GM19397 (cell line): ENCODE results near the gene TMEM45B.
"Not testable (repeated sequence)": the region's sequence is repeated elsewhere in the genome, so short reads cannot be mapped to it uniquely, and the experiment has no call there.

Source experiments
- ATAC-seq: cut with Tn5 transposase; IDR thresholded peaks from one replicate; pipeline ENCODE4 v1.9.1; 2021; ENCODE audit warnings: mild to moderate bottlenecking, moderate library complexity; ENCODE audit not compliant: unreplicated experiment

TMEM45B gene

DNA sequence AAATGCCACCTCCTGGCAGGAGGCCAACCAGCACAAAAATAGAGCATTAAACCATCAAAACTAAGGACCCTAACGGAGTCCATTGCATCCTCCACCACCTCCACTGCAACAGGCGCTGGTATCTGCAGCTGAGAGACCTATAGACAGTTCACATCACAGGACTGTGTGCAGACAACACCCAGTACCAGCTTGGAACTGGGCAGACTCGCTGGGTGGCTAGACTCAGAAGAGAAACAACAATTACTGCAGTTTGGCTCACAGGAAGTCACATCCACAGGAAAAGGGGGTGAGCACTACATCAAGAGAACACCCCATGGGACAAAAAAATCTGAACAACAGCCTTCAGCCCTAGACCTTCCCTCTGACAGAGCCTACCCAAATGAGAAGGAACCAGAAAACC is 11.6 kb upstream of the TMEM45B start:
- ATAC-seq: no peak

DNA sequence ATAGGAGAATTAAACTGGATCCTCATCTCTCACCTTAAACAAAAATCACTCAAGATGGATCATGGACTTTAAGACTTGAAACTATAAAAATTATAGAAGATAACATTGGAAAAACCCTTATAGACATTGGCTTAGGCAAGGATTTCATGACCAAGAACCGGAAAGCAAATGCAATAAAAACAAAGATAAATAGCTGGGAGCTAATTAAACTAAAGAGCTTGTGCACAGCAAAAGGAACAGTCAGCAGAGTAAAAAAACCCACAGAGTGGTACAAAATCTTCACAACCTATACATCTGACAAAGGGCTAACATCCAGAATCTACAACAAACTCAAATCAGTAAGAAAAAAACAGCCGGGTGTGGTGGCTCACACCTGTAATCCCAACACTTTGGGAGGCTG is 7.4 kb upstream of the TMEM45B start:
- ATAC-seq: not testable (repeated sequence)

DNA sequence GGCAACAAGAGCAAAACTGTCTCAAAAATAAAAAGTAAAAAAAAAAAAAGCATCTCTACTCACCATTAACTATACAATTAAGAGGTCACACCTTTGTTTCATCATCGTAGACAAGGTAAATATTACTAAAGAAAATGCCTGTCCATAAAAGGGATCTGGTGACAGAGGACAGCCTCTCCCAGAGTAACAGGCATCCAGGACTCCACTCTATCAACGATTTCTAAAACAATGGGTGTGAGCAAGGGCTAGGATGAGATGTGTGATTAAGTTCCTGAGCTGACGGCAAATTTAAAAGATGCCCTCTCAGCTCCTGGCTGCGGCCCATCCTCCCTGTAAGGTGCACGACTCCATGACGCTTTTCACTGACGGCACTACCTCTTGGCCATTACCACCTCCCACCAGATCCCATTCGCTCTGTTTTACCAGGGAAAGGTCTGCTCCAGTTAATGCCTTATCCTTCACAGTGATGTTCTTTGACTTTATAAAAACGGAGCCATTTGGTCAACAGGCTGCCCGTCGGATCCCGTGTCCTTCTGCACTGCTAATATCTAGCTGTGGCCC is 2.3 kb upstream of the TMEM45B start:
- no peak for ATAC-seq

DNA sequence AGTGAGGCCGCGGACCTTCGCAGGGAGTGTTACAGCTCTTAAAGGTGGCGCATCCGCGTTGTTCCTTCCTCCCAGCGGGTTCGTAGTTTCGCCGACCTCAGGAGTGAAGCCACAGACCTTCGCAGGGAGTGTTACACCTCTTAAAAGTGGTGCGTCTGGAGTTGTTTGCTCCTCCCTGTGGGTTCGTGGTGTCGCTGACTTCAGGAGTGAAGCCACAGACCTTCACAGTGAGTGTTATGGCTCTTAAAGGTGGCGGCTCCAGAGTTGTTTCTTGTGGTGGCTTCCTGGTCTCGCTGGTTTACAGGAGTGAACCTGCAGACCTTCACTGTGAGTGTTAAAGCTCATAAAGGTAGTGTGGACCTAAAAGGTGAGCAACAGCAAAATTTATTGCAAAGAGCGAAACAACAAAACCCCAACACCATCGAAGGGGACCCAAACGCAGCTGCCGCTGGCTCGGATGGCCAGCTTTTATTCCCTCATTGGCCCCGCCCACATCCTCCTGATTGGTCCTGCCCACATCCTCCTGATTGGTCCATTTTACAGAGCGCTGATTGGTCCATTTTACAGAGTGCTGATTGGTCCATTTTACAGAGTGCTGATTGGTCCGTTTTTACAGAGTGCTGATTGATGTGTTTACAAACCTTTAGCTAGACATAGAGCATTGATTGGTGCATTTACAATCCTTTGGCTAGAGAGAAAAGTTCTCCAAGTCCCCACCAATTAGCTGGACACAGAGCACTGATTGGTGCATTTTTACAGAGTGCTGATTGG is 1.2 kb upstream of the TMEM45B start:
- no peak for ATAC-seq

DNA sequence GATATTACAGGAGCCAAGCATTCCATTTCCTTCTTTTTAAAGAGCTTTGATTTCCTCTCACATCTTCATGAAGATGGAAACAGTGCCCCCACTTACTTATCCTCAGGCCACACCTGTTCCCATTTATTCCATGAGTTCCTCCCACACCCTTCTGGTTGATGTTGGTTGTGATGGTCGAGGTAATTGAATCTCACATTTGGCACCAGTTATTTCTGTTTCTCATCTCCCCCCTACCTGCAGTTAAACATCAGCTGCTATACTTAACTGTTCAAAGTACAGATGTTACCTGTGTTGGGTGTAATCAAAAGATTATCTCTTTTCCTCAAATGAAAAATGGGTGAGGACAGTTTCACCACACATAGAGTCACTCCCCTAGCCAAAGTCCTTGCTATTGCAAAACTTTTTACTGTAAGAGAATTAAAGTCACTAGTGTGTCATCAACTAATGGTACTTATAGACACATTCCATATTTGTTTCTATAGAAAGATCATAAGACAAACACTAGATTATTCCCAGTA is 1.9 kb downstream of the TMEM45B start:
- ATAC-seq: no peak

DNA sequence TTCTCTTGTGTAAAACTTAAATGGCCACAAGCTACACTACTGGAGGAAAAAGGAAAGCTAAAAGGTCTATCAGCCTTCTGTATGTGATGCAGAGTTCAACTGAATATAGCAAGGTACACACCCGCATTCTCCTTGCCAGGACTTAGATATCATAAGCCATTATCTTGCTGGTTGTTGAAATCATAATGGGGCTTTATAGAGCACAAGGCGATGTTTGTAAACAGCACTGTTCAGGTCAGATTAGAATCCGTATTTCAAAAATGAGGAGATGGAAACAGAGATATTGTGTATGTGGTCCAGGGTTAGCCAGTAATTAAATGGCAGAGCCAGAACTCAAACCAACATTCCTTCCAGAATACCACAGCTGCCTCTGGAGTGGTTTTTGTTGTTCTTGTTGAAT is 2.6 kb downstream of the TMEM45B start:
- ATAC-seq: not testable (repeated sequence)

DNA sequence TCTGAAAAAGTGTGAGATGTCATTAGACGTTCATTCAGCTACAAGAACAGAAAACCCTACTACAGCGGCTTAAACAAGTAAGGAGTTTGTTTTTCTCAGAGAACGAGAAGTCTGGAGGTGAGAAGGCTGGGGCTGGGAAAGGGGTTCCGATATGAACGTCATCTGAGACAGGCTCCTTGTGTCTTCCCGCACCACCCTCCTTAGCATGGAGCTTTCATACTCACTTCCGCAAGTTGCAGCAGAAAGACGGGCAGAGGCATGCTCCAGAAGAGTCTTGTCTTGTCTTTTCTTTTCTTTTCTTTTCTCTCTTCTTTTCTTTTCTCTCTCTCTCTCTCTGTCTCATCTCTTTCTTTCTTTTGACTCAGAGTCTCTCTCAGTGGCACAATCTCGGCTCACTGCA is 3.6 kb downstream of the TMEM45B start:
- ATAC-seq: no peak

DNA sequence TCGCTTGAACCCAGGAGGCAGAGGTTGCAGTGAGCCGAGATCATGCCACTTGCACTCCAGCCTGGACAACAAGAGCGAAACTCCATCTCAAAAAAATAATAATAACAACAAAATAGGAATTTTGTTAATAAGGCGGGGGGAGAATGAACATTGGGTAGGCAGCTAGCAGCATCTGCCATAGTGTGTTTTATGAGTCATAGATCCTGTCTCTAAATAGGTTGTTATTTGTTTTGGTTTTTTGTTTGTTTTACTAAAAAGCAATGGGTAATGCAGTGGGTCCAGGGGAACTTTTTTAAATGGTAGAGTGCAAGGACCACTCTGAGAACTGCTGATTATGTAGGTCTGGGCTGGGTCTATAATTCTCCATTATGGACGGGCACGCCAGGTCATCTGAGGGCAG is 4.6 kb downstream of the TMEM45B start:
- ATAC-seq: not testable (repeated sequence)

DNA sequence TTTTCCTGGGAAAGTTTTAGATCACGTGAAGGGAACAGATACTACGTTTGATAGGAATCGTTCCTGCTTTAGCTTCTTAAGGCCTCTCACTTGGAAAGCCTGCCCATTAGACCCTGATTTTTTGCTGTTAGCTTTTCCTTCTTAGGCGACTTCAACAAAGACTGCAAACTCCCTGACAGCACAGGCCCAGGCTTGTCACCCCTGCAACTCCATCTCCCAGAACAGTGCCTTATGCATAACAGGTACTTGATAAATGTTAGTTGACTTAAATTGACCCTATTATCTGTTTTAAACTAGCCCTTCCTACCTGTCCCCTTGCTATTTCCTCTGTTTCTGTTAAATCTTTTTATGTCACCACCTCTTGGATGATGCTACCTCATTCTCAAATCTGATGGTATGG is 7.6 kb downstream of the TMEM45B start:
- ATAC-seq: not testable (repeated sequence)

DNA sequence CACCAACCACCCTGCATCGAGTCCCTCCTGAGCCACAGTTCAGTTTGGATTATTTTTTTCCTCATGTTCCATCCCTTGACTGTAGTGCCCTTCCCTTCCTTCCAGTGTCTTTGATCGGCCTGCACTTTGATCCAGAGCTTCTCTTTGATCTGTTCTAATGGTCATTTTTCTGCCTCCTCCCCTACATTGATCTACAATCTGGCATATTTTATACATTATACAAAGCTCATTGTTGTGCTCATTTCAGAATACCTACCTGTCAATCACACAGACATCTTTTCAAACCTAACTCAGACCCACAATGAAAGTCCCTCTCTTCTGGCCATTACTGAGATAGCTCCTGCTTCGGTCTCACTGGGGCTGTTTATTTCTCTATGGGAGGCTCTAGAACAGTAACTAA is 8.2 kb downstream of the TMEM45B start:
- ATAC-seq: not testable (repeated sequence)

DNA sequence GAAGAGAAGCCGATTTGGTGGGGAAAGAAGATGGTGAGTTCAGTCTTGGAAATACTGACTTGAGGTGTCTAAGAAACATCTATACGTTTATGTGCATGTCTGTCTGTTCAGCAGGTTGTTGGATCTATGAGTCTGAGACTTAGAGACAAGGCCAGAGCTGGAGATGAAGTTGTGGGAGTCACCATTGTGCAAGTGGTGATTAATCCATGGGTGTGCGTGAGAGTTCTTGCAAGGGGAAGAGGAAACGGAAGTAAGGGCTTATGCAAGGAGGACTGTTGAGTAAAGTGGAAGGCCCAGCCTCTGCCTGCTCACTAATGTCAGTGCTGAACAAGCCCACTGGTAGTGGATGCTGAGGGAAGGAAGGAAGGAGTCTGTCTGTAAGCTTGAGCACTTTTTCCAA is 9.7 kb downstream of the TMEM45B start:
- ATAC-seq: no peak

DNA sequence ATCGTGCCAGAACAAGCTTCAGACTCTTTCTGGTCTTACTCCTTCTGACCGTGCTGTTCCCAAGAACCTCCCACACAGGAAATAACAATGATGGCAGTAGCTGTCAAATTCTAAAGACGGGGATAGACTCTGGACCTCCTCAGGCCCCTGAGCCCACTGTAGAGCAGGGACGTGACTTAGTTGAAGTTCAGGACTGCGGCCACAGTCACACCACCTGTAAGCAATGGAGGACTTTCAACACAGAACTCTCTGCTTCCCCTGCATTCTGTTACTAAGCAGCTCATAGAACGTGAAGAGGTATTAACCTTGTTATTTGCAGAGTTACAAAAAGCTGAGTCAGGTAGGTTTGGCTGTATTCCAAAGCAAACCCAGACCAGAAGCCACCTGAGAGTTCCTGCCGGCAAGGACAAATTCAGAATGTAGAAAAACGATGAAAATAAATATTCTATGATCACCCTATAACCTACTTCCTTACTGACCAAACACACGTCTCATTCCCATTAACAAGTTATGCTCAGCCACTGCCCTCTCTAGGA is 12.7 kb downstream of the TMEM45B start:
- ATAC-seq: no peak

DNA sequence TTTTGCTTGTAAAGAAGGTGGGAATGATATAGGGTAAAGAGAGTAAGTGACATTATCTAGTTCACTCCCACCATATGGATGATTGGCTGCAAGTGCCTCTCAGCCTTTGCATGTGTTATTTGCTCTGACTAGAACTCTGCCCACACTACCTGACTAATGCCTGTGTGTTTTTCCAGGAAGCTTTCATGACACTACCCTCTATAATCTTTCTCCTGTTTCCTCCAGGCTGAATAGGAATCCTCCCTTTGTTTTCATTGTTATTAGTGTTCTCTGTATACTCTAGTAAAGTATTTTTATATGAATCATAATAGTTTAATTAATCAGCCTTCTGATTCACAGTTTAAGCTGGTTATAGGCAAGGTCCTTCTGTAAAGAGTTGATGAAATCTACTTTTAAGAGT is 13.8 kb downstream of the TMEM45B start:
- not testable (repeated sequence) for ATAC-seq

DNA sequence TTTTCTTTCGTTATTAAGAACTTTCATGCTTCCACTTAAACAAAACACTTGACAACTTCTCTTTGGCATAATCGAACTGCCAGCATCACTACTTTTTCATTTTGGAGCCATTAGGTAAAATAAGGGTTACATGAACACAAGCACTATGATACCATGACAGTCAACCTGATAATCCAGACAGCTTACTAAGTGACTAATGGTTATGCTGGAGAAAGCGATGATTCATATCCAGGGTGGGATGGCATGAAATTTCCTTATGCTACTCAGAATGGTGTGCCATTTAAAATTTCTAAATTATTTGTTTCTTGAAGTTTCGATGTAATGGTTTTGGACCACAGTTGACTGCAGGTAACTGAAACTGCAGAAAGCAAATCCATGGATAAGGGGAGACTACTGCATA is 15.6 kb downstream of the TMEM45B start:
- ATAC-seq: not testable (repeated sequence)

DNA sequence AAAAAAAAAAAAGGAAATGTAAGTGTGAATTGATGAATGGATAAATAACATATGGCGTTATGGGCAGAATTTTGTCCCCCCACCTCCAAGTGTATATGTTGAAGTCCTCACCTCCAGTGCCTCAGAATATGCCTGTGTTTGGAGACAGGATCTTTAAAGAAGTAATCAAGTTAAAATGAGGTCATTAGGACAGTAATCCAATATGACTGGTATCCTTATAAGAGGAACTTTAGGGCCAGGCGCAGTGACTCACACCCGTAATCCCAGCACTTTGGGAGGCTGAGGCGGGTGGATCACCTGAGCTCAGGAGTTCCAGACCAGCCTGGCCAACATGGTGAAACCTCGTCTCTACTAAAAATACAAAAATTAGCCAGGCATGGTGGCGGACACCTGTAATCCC is 17.6 kb downstream of the TMEM45B start:
- not testable (repeated sequence) for ATAC-seq

DNA sequence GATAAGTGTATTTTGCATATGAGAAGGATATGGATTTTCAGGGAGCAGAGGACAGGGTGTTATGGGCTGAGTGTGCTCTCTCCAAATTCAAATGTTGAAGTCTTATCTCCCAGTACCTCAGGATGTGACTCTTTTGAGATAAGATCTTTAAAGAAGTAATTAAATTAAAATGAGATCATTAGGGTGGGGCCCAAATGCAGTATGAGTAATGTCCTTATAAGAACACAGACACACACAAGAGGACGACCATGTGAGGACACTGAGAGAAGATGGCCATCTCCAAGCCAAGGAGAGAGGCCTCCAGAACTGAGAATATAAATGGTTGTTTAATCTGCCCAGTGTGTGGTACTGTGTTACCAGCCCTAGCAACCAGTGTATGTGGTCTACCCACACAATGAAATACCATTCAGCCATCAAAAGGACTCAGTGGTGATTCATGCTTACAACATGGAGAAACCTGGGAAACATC is 20.8 kb downstream of the TMEM45B start:
- not testable (repeated sequence) for ATAC-seq

DNA sequence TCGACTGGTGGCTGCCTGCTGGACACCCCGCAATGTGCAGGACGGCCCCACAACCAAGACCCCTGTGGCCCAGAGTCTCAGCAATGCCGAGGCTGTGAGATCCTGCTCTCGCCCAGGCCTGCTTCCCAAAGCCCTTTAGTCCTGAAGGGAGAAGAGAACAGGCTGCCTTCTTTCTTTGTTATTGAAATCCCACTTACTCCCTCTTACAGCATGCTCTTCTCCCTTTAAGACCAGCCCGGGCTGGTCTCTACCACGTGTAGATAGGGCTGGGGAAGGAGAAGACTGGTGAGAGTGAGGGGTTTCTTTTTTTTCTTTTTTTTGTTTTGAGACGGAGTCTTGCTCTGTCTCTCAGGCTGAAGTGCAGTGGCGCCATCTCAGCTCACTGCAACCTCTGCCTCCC is 21.3 kb downstream of the TMEM45B start:
- no peak for ATAC-seq

DNA sequence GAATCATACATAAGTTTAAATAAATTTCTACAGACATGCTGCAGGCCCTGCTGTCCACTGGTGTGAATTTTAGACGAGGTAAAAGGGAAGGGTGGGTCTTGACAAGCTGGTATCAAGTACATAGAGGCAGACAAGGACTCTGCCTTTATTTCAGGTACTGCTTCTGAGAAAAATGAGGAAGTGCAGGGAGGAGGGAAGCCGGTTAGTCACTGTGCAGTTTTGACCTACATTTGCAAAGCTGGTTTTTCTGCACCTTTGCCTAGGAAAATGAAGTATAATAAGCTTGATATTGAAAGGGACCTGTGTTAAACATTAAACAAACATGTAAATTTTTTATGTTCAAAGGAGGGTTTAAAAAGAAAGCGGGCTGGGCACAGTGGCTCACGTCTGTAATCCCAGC is 24.6 kb downstream of the TMEM45B start:
- no peak for ATAC-seq

DNA sequence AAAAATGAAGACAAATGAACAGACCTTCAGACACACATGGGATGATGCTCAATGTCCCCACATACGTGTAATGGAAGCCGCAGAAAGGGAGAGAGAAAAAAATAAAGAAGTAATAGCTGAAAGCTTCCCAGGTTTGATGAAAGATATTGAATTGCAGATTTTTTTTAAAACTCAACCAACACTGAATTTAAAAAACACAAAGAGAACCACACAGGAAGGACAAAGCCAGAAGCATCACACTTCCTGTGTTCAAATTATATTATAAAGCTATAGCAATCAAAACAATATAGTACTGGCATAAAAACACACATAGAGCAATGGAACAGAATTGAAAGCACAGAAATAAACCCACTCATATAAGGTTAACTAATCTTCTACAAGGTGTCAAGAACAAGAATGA is 26.5 kb downstream of the TMEM45B start:
- ATAC-seq: no peak

DNA sequence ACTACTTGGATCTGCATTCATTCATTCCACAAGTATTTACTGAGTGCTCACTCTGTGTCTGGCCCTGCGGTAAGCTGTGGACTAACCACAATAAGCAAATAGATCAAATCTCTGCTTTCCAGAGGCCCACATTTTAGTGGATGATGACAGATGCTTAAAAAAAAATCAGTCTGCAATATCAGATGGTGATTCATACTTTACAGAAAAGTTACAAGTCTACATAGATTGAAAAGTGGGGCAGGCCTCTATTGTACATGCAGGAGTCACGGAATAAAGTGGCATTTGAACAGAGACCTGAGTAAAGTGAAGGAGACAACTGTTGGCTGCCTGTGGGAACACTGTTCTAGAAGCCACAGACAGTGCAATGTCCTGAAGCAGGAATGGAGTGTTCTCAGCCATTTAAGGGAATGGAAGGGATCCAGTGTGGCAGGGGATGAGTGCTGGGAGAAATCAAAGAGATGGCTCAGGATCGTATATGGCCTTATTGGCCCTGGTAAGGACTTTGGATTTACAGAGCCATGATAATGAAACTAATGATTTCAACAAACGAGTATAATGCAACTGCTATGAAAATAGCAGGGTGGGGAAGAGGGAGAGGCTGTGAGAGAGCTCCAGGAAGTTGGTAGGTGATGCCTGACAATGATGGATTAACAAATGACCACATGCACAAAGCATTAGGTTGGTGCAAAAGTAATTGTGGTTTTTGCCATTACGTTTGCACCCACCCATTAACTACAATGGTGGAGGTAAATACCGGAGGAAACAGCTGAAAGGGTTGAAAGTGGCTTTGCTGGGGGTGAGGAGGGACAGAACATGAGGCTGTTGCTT is 31.1 kb downstream of the TMEM45B start:
- no peak for ATAC-seq

DNA sequence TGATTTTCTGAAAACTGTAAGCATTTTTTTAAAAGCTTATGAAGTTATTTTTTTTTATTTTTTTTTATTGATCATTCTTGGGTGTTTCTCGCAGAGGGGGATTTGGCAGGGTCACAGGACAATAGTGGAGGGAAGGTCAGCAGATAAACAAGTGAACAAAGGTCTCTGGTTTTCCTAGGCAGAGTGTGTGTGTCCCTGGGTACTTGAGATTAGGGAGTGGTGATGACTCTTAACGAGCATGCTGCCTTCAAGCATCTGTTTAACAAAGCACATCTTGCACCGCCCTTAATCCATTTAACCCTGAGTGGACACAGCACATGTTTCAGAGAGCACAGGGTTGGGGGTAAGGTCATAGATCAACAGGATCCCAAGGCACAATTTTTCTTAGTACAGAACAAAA is 31.7 kb downstream of the TMEM45B start:
- ATAC-seq: not testable (repeated sequence)
